Measurements from ENCODE around the gene LRRC74B. TPM values are rescaled to one million over a fixed set of nuclear protein-coding genes. Genes with fewer than 3 reads are reported as not detected.
A peak's percentile ranks its signal among the peaks of the same experiment; 100 is the strongest.
"Not testable (repeated sequence)": the region's sequence is repeated elsewhere in the genome, so short reads cannot be mapped to it uniquely, and the experiment has no call there.

Gene LRRC74B
- polyA plus RNA-seq, 3 donors, result not detected

DNA sequence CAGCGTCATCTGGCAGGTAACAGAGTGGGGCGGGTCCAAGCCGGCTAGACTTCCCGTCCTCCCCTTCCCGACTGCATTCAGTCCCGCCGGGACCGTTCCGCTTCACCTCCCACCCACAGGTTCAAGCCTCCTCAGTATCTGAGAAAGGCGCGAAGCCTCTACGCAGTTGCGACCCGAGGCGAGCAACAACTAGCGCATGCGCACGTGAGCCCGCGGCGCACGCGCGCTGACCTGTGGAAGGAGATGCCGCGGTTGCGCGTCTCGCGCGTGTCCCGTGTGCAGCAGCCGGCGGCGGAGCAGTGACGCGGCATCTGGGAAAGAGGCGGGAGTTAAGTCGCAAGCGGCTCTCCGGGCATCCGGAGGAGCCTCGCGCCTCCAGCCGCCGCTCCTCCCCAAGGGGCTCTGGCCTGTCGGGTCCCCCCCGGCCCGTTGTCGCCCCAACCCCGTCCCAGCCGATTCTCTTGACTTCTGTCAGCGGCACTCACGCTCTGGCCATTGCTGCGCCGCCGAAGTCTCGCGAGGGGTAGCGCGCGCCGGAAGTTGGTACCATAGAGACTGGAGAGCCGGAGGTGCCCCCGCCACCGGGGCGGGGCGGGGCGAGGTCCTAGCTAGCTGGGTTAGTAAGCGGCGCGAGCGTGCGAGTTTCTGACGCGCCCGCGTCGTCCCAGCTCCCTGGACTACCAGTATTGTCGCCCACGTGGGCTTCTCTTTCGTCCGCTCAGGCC lies 44.0 kb upstream of the LRRC74B start, which contains the start of gene THAP7:
TSS of gene THAP7 (minus strand) at position 518 of the 725 bp plus-strand sequence. CDS start at position 311, 207 bp downstream.
- H3K27ac ChIP-seq (ENCODE audit: low read depth in 1 of 2, low read length in 2 of 2), result peak within 1 kb of the TSS; percentile 91 to 95
- H3K79me2 ChIP-seq (ENCODE audit: insufficient read depth, low read length), result peaks cover 13% of the 10 kb centered on the region
- Mint-ChIP-seq H3K4me1 (peaks cover 26% of the 10 kb centered on the region), H3K27me3 (ENCODE audit: low read depth in 3 of 3) (peaks cover 0 to 5% (median 1%) of the 10 kb centered on the region in 3 donors), H3K36me3 (peaks cover 11 to 27% of the 10 kb centered on the region in 2 donors), H3K27ac (peak within 1 kb of the TSS; percentile 95 to 99 (median 98)), H3K9me3 (peaks cover 0 to 1% (median 0%) of the 10 kb centered on the region in 7 donors), H3K4me3 (peak within 1 kb of the TSS; percentile 84 to 94)
- peaks cover 31 to 34% of the 10 kb centered on the region in 2 donors for H3K36me3 ChIP-seq (replicated peaks in 1 of 2; ENCODE audit: control insufficient read depth in 1 of 2, insufficient read depth in 2 of 2, low read length in 2 of 2)
- DNase-seq, result peak; percentile 95 to 98 (median 97)
- peak within 1 kb of the TSS; percentile 73 for H3K4me2 ChIP-seq (replicated peaks; ENCODE audit: extremely low read depth, low read length, poor library complexity, severe bottlenecking)
- under 1% methylated on average over 83 of the region's 83 CpGs for WGBS (ENCODE audit: insufficient coverage)
- no peaks in the 10 kb centered on the region for H3K27me3 ChIP-seq (ENCODE audit: control insufficient read depth in 2 of 2, insufficient read depth in 2 of 2, low read length in 2 of 2)
- H3K4me1 ChIP-seq (ENCODE audit: control insufficient read depth in 1 of 2, insufficient read depth in 2 of 2, low read length in 2 of 2), result peaks cover 24 to 30% of the 10 kb centered on the region in 2 donors
- no peaks in the 10 kb centered on the region for H3K9me3 ChIP-seq (replicated peaks in 1 of 2; ENCODE audit: control insufficient read depth in 1 of 2, insufficient read depth in 1 of 2, low read length in 2 of 2)
- H3K9ac ChIP-seq (ENCODE audit: insufficient read depth, low read length, poor library complexity, severe bottlenecking), result peak within 1 kb of the TSS; percentile 90
- peak within 1 kb of the TSS; percentile 53 to 79 (median 66) for H3K4me3 ChIP-seq (replicated peaks in 1 of 3; ENCODE audit: low read depth in 2 of 3, low read length in 3 of 3)
- H2AFZ ChIP-seq (ENCODE audit: insufficient read depth, low read depth, low read length, poor library complexity, severe bottlenecking), result peak within 1 kb of the TSS; percentile 78
- intact Hi-C loops (cut with micrococcal nuclease), result loop anchor here in 1 of 2 donors (5.0 kb wide), 2 partner anchors 84 to 144 kb away; partner anchors contain the start of genes CRKL, PI4KA and SNAP29
- TF ChIP-seq, protein P1, sequence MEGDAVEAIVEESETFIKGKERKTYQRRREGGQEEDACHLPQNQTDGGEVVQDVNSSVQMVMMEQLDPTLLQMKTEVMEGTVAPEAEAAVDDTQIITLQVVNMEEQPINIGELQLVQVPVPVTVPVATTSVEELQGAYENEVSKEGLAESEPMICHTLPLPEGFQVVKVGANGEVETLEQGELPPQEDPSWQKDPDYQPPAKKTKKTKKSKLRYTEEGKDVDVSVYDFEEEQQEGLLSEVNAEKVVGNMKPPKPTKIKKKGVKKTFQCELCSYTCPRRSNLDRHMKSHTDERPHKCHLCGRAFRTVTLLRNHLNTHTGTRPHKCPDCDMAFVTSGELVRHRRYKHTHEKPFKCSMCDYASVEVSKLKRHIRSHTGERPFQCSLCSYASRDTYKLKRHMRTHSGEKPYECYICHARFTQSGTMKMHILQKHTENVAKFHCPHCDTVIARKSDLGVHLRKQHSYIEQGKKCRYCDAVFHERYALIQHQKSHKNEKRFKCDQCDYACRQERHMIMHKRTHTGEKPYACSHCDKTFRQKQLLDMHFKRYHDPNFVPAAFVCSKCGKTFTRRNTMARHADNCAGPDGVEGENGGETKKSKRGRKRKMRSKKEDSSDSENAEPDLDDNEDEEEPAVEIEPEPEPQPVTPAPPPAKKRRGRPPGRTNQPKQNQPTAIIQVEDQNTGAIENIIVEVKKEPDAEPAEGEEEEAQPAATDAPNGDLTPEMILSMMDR (IDR thresholded peaks at IDR 0.05), result no peak
- no peaks in the 10 kb centered on the region for H4K20me1 ChIP-seq (ENCODE audit: insufficient read depth, low read length)

DNA sequence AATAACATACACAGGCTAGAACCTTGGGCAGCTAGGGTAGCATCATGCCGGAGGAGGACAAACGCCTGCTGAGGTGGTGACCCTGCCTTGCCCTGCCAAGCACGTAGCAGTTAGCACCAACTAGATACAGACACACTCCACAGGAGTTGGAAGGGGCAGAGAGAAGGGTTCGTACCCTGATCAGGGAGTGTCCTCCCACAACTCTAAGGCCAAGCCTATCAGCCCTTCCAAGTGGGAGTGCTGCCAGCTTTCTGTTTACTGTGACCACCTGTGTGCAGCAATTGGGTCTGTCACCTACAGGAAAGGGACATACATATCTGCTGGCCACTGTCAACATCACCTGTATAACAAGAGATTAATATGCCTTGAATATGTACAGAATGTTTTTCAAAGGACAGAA lies 42.0 kb upstream of the LRRC74B start:
- intact Hi-C loops (cut with micrococcal nuclease), result loop anchor here in 1 of 2 donors (5.0 kb wide), 2 partner anchors 86 to 146 kb away; partner anchors contain the start of genes CRKL, PI4KA and SNAP29
- no peak overlapping the region for H3K27ac ChIP-seq (ENCODE audit: low read depth in 1 of 2, low read length in 2 of 2)

DNA sequence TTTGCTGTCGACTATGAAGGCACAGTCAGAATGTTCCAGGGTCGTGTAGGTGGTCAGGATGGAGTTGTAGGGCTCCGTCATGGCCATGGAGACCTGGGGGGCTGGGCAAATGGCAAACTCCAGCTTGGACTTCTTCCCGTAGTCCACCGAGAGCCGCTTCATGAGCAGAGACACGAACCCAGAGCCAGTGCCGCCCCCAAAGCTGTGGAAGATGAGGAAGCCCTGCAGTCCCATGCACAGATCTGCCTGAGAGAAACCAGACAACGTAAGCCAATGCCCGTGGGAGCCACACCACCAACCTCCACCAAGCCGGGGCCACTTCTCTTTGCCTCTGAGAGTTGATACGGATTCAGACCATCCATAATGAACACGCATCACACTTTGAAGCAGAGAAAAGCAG lies 36.5 kb upstream of the LRRC74B start:
- H3K4me2 ChIP-seq (replicated peaks; ENCODE audit: extremely low read depth, low read length, poor library complexity, severe bottlenecking); H3K27me3 ChIP-seq (ENCODE audit: control insufficient read depth in 2 of 2, insufficient read depth in 2 of 2, low read length in 2 of 2); H2AFZ ChIP-seq (ENCODE audit: insufficient read depth, low read depth, low read length, poor library complexity, severe bottlenecking); H3K4me3 ChIP-seq (replicated peaks in 1 of 3; ENCODE audit: low read depth in 2 of 3, low read length in 3 of 3); H4K20me1 ChIP-seq (ENCODE audit: insufficient read depth, low read length); H3K9me3 Mint-ChIP-seq; H3K27ac ChIP-seq (ENCODE audit: low read depth in 1 of 2, low read length in 2 of 2); H3K9me3 ChIP-seq (replicated peaks in 1 of 2; ENCODE audit: control insufficient read depth in 1 of 2, insufficient read depth in 1 of 2, low read length in 2 of 2); H3K4me1 Mint-ChIP-seq; H3K9ac ChIP-seq (ENCODE audit: insufficient read depth, low read length, poor library complexity, severe bottlenecking); intact Hi-C loops (cut with micrococcal nuclease); H3K4me1 ChIP-seq (ENCODE audit: control insufficient read depth in 1 of 2, insufficient read depth in 2 of 2, low read length in 2 of 2); DNase-seq; H3K36me3 Mint-ChIP-seq; H3K36me3 ChIP-seq (replicated peaks in 1 of 2; ENCODE audit: control insufficient read depth in 1 of 2, insufficient read depth in 2 of 2, low read length in 2 of 2); H3K4me3 Mint-ChIP-seq; H3K79me2 ChIP-seq (ENCODE audit: insufficient read depth, low read length): not testable (repeated sequence)
- 94% methylated on average over 8 of the region's 13 CpGs for WGBS (ENCODE audit: insufficient coverage)
- peaks cover 7 to 13% (median 9%) of the 10 kb centered on the region in 3 donors for H3K27me3 Mint-ChIP-seq (ENCODE audit: low read depth in 3 of 3)
- H3K27ac Mint-ChIP-seq, result peak overlapping the region in 1 of 7 donors; percentile 17

More for the DNA sequence above, 42.0 kb upstream of the LRRC74B start:
- Histone ChIP-seq H3K36me3 (replicated peaks in 1 of 2; ENCODE audit: control insufficient read depth in 1 of 2, insufficient read depth in 2 of 2, low read length in 2 of 2) (peaks cover 11 to 14% of the 10 kb centered on the region in 2 donors), H3K9ac (ENCODE audit: insufficient read depth, low read length, poor library complexity, severe bottlenecking) (no peak overlapping the region), H3K4me1 (ENCODE audit: control insufficient read depth in 1 of 2, insufficient read depth in 2 of 2, low read length in 2 of 2) (peaks cover 24 to 30% of the 10 kb centered on the region in 2 donors), H3K4me2 (replicated peaks; ENCODE audit: extremely low read depth, low read length, poor library complexity, severe bottlenecking) (no peak overlapping the region), H3K79me2 (ENCODE audit: insufficient read depth, low read length) (peaks cover 13% of the 10 kb centered on the region), H2AFZ (ENCODE audit: insufficient read depth, low read depth, low read length, poor library complexity, severe bottlenecking) (no peak overlapping the region), H3K9me3 (replicated peaks in 1 of 2; ENCODE audit: control insufficient read depth in 1 of 2, insufficient read depth in 1 of 2, low read length in 2 of 2) (no peaks in the 10 kb centered on the region), H3K27me3 (ENCODE audit: control insufficient read depth in 2 of 2, insufficient read depth in 2 of 2, low read length in 2 of 2) (no peaks in the 10 kb centered on the region), H3K4me3 (replicated peaks in 1 of 3; ENCODE audit: low read depth in 2 of 3, low read length in 3 of 3) (no peak overlapping the region), H4K20me1 (ENCODE audit: insufficient read depth, low read length) (no peaks in the 10 kb centered on the region)
- WGBS (ENCODE audit: insufficient coverage), result no CpG with 5 or more reads among the region's 4 CpGs
- Mint-ChIP-seq H3K9me3 (peaks cover 0 to 1% (median 0%) of the 10 kb centered on the region in 7 donors), H3K27ac (peak overlapping the region in 1 of 7 donors; percentile 61), H3K27me3 (ENCODE audit: low read depth in 3 of 3) (peaks cover 0 to 3% (median 1%) of the 10 kb centered on the region in 3 donors), H3K4me3 (no peak overlapping the region), H3K36me3 (peaks cover 6 to 11% of the 10 kb centered on the region in 2 donors), H3K4me1 (peaks cover 26% of the 10 kb centered on the region)
- TF ChIP-seq, protein P1 (IDR thresholded peaks at IDR 0.05), result no peak
- no peak for DNase-seq

Measured in CD14-positive monocyte (primary cell).